HEK293 (cell line): ENCODE results near the gene ZNF618.

ENCODE experiments used
- CTCF ChIA-PET: fragments of 350-600 bp; formaldehyde crosslinking; extraction: SDS; loops from one replicate; lab custom pipeline; 2021; ENCODE audit warnings: antibody characterized with exemption; lab: Yijun Ruan, JAX
- POLR2A ChIA-PET: fragments of 300-600 bp; formaldehyde crosslinking; extraction: SDS; loops from one replicate; lab custom pipeline; 2020; ENCODE audit warnings: antibody characterized with exemption, inconsistent platforms; lab: Yijun Ruan, JAX
- H3K27ac ChIP-seq: fragments of 200-500 bp; sonication (Bioruptor generic); 2 replicates; pipeline ENCODE4 v1.5.1; 2014; ENCODE audit warnings: low read depth, low read length, control low read depth, inconsistent platforms; ENCODE audit errors: extremely low read depth
- H3K36me3 ChIP-seq, 2 experiments: fragments of 200-500 bp in 1 of 2; sonication (Bioruptor generic) in 1 of 2; 1 replicate in 1 of 2; 2 replicates in 1 of 2; pipeline ENCODE4 v1.5.1; 2014 to 2017; ENCODE audit warnings: inconsistent platforms in 2 of 2, low read length in 2 of 2; ENCODE audit not compliant: control insufficient read depth in 2 of 2, insufficient read depth in 1 of 2
- H3K4me1 ChIP-seq: fragments of 200-500 bp; sonication (Bioruptor generic); 2 replicates; pipeline ENCODE4 v1.5.1; 2014; ENCODE audit warnings: mild to moderate bottlenecking, low read length, inconsistent platforms; ENCODE audit not compliant: control insufficient read depth, insufficient read depth
- H3K4me3 ChIP-seq: 2 replicates; pipeline ENCODE4 v1.5.1; 2011; ENCODE audit warnings: low read depth, mild to moderate bottlenecking, control low read depth, low read length, moderate library complexity
- H3K9me3 ChIP-seq: fragments of 200-500 bp; sonication (Bioruptor generic); 2 replicates; pipeline ENCODE4 v1.5.1; 2014; ENCODE audit warnings: low read depth, low read length, inconsistent platforms; ENCODE audit not compliant: control insufficient read depth, insufficient read depth
- GFI1B ChIP-seq: fragments of 450-650 bp; formaldehyde crosslinking; IDR thresholded peaks from 2 replicates; pipeline ENCODE4 v1.5.1; 2016; ENCODE audit warnings: missing biosample characterization, missing genetic modification characterization
- GLI2 ChIP-seq: fragments of 450-650 bp; formaldehyde crosslinking; IDR thresholded peaks from 2 replicates; pipeline ENCODE4; 2017; ENCODE audit warnings: missing biosample characterization, missing genetic modification characterization, low read depth, borderline replicate concordance
- HIC1 ChIP-seq: fragments of 450-650 bp; formaldehyde crosslinking; IDR thresholded peaks from 2 replicates; pipeline ENCODE4 v1.5.1; 2016; ENCODE audit warnings: missing biosample characterization, missing genetic modification characterization
- MZF1 ChIP-seq: fragments of 450-650 bp; formaldehyde crosslinking; IDR thresholded peaks from 2 replicates; pipeline ENCODE4 v1.5.1; 2017; ENCODE audit warnings: missing biosample characterization, missing genetic modification characterization, borderline replicate concordance
- SCRT1 ChIP-seq: fragments of 450-650 bp; formaldehyde crosslinking; IDR thresholded peaks from 2 replicates; pipeline ENCODE4 v1.5.1; 2016; ENCODE audit warnings: missing biosample characterization, missing genetic modification characterization, borderline replicate concordance
- TCF7L2 ChIP-seq: IDR thresholded peaks from 2 replicates; pipeline ENCODE4 v1.6.1; 2011; ENCODE audit warnings: low read depth, mild to moderate bottlenecking, inconsistent platforms, low read length, moderate library complexity, borderline replicate concordance
- ZBTB1 ChIP-seq: fragments of 450-650 bp; formaldehyde crosslinking; IDR thresholded peaks from 2 replicates; pipeline ENCODE4 v1.5.1; 2016; ENCODE audit warnings: missing biosample characterization, missing genetic modification characterization
- ZFP69B ChIP-seq: fragments of 450-650 bp; formaldehyde crosslinking; IDR thresholded peaks from 2 replicates; pipeline ENCODE4 v1.5.1; 2016; ENCODE audit warnings: missing biosample characterization, missing genetic modification characterization
- ZNF10 ChIP-seq: fragments of 450-650 bp; formaldehyde crosslinking; IDR thresholded peaks from 2 replicates; pipeline ENCODE4 v1.5.1; 2017; ENCODE audit warnings: missing biosample characterization, missing genetic modification characterization
- ZNF2 ChIP-seq: fragments of 450-650 bp; formaldehyde crosslinking; IDR thresholded peaks from 2 replicates; pipeline ENCODE4 v1.5.1; 2016; ENCODE audit warnings: missing biosample characterization, missing genetic modification characterization
- ZNF211 ChIP-seq: fragments of 450-650 bp; formaldehyde crosslinking; IDR thresholded peaks from 2 replicates; pipeline ENCODE4 v1.5.1; 2016; ENCODE audit warnings: low read depth, missing biosample characterization, missing genetic modification characterization
- ZNF341 ChIP-seq: fragments of 450-650 bp; formaldehyde crosslinking; IDR thresholded peaks from 2 replicates; pipeline ENCODE4; 2016; ENCODE audit warnings: low read depth, missing biosample characterization, missing genetic modification characterization
- ZNF426 ChIP-seq: fragments of 450-650 bp; formaldehyde crosslinking; IDR thresholded peaks from 2 replicates; pipeline ENCODE4 v1.5.1; 2017; ENCODE audit warnings: missing biosample characterization, missing genetic modification characterization, mild to moderate bottlenecking, inconsistent platforms, moderate library complexity
- ZNF433 ChIP-seq: fragments of 450-650 bp; formaldehyde crosslinking; IDR thresholded peaks from 2 replicates; pipeline ENCODE4 v1.5.1; 2016; ENCODE audit warnings: missing biosample characterization, missing genetic modification characterization, low read depth
- ZNF48 ChIP-seq: fragments of 450-650 bp; formaldehyde crosslinking; IDR thresholded peaks from 2 replicates; pipeline ENCODE4 v1.5.1; 2016; ENCODE audit warnings: missing biosample characterization, missing genetic modification characterization
- ZNF501 ChIP-seq: fragments of 450-650 bp; formaldehyde crosslinking; IDR thresholded peaks from 2 replicates; pipeline ENCODE4 v1.5.1; 2016; ENCODE audit warnings: missing biosample characterization, missing genetic modification characterization
- ZNF510 ChIP-seq: fragments of 450-650 bp; formaldehyde crosslinking; IDR thresholded peaks from 2 replicates; pipeline ENCODE4 v1.5.1; 2018; ENCODE audit warnings: mild to moderate bottlenecking, missing genetic modification characterization, missing biosample characterization; ENCODE audit not compliant: insufficient replicate concordance
- ZNF555 ChIP-seq: fragments of 450-650 bp; formaldehyde crosslinking; conservative IDR thresholded peaks from 2 replicates; pipeline ENCODE4 v1.5.1; 2017; ENCODE audit warnings: missing biosample characterization, mild to moderate bottlenecking, missing genetic modification characterization, inconsistent platforms
- ZNF624 ChIP-seq: fragments of 450-650 bp; formaldehyde crosslinking; IDR thresholded peaks from 2 replicates; pipeline ENCODE4 v1.5.1; 2017; ENCODE audit warnings: missing biosample characterization, missing genetic modification characterization
- ZNF654 ChIP-seq: fragments of 450-650 bp; formaldehyde crosslinking; IDR thresholded peaks from 2 replicates; pipeline ENCODE4 v1.5.1; 2016; ENCODE audit warnings: low read depth, missing biosample characterization, missing genetic modification characterization
- ZNF707 ChIP-seq: fragments of 450-650 bp; formaldehyde crosslinking; IDR thresholded peaks from 2 replicates; pipeline ENCODE4 v1.5.1; 2016; ENCODE audit warnings: missing biosample characterization, missing genetic modification characterization
- ZNF76 ChIP-seq: fragments of 450-650 bp; formaldehyde crosslinking; IDR thresholded peaks from 2 replicates; pipeline ENCODE4; 2016; ENCODE audit warnings: low read depth, missing biosample characterization, missing genetic modification characterization, borderline replicate concordance
- ZNF791 ChIP-seq: fragments of 450-650 bp; formaldehyde crosslinking; IDR thresholded peaks from 2 replicates; pipeline ENCODE4 v1.5.1; 2016; ENCODE audit warnings: missing biosample characterization, missing genetic modification characterization
- TF ChIP-seq, protein P1 (sequence below): sonication (generic); formaldehyde crosslinking; IDR thresholded peaks from 2 replicates; pipeline ENCODE4 v1.8.1; 2022; ENCODE audit warnings: mild to moderate bottlenecking, moderate library complexity, missing genetic modification reagents
- TF ChIP-seq, protein P2 (sequence below): fragments of 450-650 bp; formaldehyde crosslinking; IDR thresholded peaks from 2 replicates; pipeline ENCODE4 v1.5.1; 2017; ENCODE audit warnings: missing biosample characterization, missing genetic modification characterization
- TF ChIP-seq, protein P3 (sequence below): fragments of 450-650 bp; formaldehyde crosslinking; IDR thresholded peaks from 2 replicates; pipeline ENCODE4 v1.5.0; 2017; ENCODE audit warnings: missing biosample characterization, missing genetic modification characterization, borderline replicate concordance

ZNF618 gene

GRCh38 chr9:113989714-113990569 lies 113.8 kb downstream of the ZNF618 start:
- Histone ChIP-seq H3K4me1 (no peaks in the 10 kb centered on the region), H3K27ac (no peak overlapping the region), H3K36me3 (peaks cover 0 to 16% of the 10 kb centered on the region in 2 experiments; a peak in 1 of 3 replicates), H3K4me3 (no peak overlapping the region), H3K9me3 (no peaks in the 10 kb centered on the region)
- CTCF ChIA-PET: interaction anchor here (0.6 kb wide), 1 partner anchor 502 kb away, joined by 3 read pairs; no protein-coding TSS in a partner anchor
- no peak for TF ChIP-seq ZNF2
- TF ChIP-seq ZNF624 (tag by site-specific recombination): no peak
- no peak for TF ChIP-seq ZNF426 (tag by site-specific recombination)
- no peak for TF ChIP-seq ZNF76 (tag by site-specific recombination)
- no peak for TF ChIP-seq ZNF555 (tag by site-specific recombination)
- no peak for TF ChIP-seq MZF1 (tag by site-specific recombination)
- no peak for TF ChIP-seq ZFP69B
- no peak for TF ChIP-seq SCRT1 (tag by site-specific recombination)
- no peak for TF ChIP-seq ZNF10
- no peak for TF ChIP-seq ZBTB1 (tag by site-specific recombination)
- no peak for TF ChIP-seq ZNF791
- no peak for TF ChIP-seq GFI1B
- TF ChIP-seq ZNF510 (tag by site-specific recombination): no peak
- TF ChIP-seq, protein P1, sequence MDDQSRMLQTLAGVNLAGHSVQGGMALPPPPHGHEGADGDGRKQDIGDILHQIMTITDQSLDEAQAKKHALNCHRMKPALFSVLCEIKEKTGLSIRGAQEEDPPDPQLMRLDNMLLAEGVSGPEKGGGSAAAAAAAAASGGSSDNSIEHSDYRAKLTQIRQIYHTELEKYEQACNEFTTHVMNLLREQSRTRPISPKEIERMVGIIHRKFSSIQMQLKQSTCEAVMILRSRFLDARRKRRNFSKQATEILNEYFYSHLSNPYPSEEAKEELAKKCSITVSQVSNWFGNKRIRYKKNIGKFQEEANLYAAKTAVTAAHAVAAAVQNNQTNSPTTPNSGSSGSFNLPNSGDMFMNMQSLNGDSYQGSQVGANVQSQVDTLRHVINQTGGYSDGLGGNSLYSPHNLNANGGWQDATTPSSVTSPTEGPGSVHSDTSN (CRISPR knock-in tag): no peak
- no peak for TF ChIP-seq ZNF654 (tag by site-specific recombination)
- TF ChIP-seq, protein P2, sequence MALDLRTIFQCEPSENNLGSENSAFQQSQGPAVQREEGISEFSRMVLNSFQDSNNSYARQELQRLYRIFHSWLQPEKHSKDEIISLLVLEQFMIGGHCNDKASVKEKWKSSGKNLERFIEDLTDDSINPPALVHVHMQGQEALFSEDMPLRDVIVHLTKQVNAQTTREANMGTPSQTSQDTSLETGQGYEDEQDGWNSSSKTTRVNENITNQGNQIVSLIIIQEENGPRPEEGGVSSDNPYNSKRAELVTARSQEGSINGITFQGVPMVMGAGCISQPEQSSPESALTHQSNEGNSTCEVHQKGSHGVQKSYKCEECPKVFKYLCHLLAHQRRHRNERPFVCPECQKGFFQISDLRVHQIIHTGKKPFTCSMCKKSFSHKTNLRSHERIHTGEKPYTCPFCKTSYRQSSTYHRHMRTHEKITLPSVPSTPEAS (tag by site-specific recombination): no peak
- TF ChIP-seq ZNF707 (tag by site-specific recombination): no peak
- TF ChIP-seq, protein P3, sequence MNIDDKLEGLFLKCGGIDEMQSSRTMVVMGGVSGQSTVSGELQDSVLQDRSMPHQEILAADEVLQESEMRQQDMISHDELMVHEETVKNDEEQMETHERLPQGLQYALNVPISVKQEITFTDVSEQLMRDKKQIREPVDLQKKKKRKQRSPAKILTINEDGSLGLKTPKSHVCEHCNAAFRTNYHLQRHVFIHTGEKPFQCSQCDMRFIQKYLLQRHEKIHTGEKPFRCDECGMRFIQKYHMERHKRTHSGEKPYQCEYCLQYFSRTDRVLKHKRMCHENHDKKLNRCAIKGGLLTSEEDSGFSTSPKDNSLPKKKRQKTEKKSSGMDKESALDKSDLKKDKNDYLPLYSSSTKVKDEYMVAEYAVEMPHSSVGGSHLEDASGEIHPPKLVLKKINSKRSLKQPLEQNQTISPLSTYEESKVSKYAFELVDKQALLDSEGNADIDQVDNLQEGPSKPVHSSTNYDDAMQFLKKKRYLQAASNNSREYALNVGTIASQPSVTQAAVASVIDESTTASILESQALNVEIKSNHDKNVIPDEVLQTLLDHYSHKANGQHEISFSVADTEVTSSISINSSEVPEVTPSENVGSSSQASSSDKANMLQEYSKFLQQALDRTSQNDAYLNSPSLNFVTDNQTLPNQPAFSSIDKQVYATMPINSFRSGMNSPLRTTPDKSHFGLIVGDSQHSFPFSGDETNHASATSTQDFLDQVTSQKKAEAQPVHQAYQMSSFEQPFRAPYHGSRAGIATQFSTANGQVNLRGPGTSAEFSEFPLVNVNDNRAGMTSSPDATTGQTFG: no peak
- POLR2A ChIA-PET: no interaction called here

- H3K9me3 ChIP-seq: no peaks in the 10 kb centered on the region
- H3K4me1 ChIP-seq: no peaks in the 10 kb centered on the region
- CTCF ChIA-PET: no interaction called here
- no peak overlapping the region for H3K4me3 ChIP-seq
- POLR2A ChIA-PET: no interaction called here
- H3K36me3 ChIP-seq: peaks cover 0 to 16% of the 10 kb centered on the region in 2 experiments; a peak in 1 of 3 replicates
- H3K27ac ChIP-seq: no peak overlapping the region
- TF ChIP-seq HIC1 (tag by site-specific recombination) (no peak), ZNF501 (tag by site-specific recombination) (no peak), TCF7L2 (no peak), GLI2 (no peak), ZNF211 (tag by site-specific recombination) (no peak), ZNF341 (no peak), ZNF433 (no peak), ZNF48 (no peak)
- TF ChIP-seq, protein P1 (CRISPR knock-in tag): no peak
These were observed 114.4 kb downstream of the ZNF618 start for GRCh38 chr9:113990570-113990907.
